K562 treated with DMSO at 1 percent for 24 hours (cell line): ENCODE results near the gene ADAMTS2. TPM values are rescaled to one million over a fixed set of nuclear protein-coding genes. Genes with fewer than 3 reads are reported as not detected.

Source experiments
- total RNA-seq: library from RNA; unstranded; fragments of 300-600 nt; gene quantifications from 2 replicates; pipeline ENCODE4 v1.2.3, GENCODE V29; 2022; ENCODE audit warnings: low read depth; ENCODE audit not compliant: insufficient read depth

Gene ADAMTS2
- not detected in 2 replicates for total RNA-seq

DNA sequence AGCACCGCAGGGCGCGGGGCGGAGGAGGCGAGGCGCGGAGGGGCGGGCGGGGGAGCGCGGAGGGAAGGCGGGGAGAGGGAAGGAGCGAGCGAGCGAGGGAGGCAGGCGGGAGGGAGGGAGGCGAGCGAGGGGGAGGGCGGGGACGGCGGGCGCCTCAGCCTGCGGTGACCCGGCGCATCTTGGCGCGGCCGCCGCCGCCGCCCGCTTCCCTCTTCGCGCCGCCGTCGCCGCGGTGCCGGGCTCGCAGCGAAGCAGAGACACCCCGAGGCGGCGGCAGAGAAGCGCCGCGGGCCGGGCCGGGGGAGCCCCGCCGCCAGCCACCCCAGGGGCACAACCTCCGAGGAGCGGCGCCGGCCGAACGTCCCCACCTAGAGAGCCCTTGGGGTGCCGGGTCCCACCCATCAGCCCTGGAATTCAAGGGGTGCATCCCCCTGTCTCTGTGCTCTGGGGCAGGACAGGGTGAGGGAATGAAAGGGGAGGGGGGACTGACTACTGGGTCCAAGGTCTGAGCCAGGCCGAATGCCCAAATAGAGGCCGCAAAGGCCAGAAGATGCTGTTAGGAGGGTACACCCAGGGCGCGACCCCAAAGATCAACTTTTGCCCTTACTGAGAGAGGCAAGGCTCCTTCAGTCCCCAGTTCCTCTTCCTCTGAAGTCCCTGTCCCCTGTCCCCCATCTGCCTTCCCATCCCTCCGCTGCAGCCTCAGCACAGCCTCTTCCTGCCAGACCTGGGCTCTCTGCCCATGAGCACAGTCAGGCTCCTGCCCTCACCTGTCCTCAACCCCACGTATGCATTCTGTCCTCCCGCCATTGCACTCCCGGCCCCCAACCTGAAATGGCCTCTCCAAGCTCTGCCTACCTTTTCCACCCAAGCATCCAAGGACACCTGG lies at the start of gene ADAMTS2:
ADAMTS2 (minus strand) TSS at position 29 of the 889 bp plus-strand sequence. CDS start 133 bp downstream, outside the sequence.

Other genes with a start within 250 kb of the ADAMTS2 start
- gene RUFY1, start 205.1 kb upstream of the ADAMTS2 start, total RNA-seq, result 24.5 and 25.2 TPM in 2 replicates